ENCODE measurements around the gene SGCE. TPM values are rescaled to one million over a fixed set of nuclear protein-coding genes. Genes with fewer than 3 reads are reported as not detected.

Gene SGCE
- total RNA-seq, 1 donor from 2014 or later = 15.8 TPM

GRCh38 chr7:94639384-94639783 is 16.5 kb downstream of the SGCE start:
- ATAC-seq (ENCODE audit: poor library complexity) (no peak), DNase-seq (no peak)
- intact Hi-C loops (cut with DNase I) = no loop called here

DNA sequence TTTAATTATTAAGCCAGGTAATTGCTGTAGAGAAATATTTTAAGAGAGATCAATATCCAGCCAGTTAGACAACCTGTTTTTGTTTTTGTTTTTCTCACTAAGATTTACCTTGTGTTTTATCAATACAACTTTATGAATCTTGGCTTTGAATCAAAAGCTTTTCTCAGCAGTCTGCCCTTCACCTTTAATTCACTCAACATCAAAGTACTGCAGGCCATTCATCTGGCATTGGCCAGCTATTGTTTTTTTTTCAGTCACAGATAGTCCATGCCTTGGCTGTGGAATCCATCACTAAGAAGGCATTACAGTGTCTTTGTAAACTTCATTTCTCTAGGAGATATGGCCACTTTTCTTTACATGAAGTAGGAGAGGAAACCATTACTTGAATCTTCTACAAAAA is 20.2 kb downstream of the SGCE start:
- DNase-seq (no peak), ATAC-seq (ENCODE audit: poor library complexity) (no peak)
- intact Hi-C loops (cut with DNase I) = no loop called here

GRCh38 chr7:94634502-94634901 is 21.4 kb downstream of the SGCE start:
- ATAC-seq (ENCODE audit: poor library complexity) = no peak
- DNase-seq = no peak
- intact Hi-C loops (cut with DNase I) = no loop called here

DNA sequence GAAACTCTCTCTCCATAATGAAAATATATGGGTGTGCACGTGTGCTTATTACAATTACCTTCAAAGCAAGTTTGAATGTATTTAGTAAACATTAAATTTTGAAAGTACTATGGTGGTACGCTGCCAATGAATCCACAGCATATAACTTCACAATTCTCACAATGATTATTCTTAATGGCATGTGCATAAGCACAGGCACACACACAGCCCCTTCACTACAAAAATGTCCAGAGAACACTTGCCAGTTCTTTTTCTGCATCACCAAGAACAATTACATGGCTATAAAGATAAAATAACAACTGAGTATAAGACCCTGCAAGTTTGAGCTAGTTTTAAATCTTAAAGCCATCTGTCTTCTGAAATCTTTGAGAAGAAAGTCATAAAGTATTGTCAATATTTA is 22.2 kb downstream of the SGCE start:
- intact Hi-C loops (cut with DNase I) = no loop called here
- DNase-seq (no peak), ATAC-seq (ENCODE audit: poor library complexity) (no peak)

DNA sequence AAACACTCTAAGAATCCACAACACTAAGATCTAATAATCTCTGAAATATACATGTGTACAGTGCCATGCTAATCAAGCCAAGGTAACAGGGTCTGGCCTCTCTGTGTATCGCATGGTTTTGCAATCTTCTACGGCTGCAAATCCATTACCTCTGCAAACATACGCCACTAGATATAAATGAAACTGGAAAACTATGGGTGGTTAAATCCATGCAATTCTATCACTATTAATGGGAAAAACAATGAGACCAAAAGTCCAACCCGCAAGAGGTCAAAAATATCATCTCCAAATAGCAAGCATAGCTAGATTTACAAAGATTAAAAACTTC is 23.0 kb downstream of the SGCE start:
- no peak for DNase-seq
- intact Hi-C loops (cut with DNase I) = no loop called here
- no peak for ATAC-seq (ENCODE audit: poor library complexity)

DNA sequence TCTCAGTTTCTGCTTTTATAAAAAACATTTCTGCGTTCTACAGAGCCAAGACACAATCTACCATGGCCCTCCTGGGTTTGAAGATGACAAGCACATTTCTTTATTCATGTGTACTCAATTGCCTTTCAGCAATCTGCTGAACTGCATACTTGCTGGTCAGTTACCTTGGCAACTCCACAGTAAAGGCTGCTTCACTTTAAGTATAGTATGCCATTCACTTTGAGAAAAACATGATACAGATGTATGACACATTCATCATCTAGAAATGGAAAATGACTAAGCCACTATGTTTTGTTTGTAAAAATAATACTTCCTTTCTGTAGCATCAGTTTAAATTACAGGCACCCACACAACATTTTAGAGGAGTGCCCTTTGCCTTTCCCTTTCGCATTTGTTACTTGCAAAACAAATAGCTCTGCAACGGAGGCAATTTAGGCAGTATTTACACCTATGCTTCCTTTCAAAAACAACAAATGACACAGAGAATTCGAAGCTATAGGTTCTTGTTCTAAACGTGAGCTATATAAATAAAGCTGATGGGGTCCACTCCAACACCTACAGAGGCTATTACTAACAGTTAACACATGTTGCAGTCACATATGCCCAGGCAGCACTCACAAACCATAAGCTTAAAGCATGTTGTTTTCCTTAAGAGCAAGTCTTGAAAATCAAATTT is 23.5 kb downstream of the SGCE start:
- ATAC-seq (ENCODE audit: poor library complexity) (no peak), DNase-seq (no peak)
- intact Hi-C loops (cut with DNase I) = no loop called here

- ATAC-seq (ENCODE audit: poor library complexity) = no peak
- intact Hi-C loops (cut with DNase I) = no loop called here
- DNase-seq = no peak
Measured at GRCh38 chr7:94630855-94631254, 25.1 kb downstream of the SGCE start.

GRCh38 chr7:94623820-94624219 is 32.1 kb downstream of the SGCE start:
- DNase-seq (no peak), ATAC-seq (ENCODE audit: poor library complexity) (no peak)
- intact Hi-C loops (cut with DNase I) = no loop called here

GRCh38 chr7:94621120-94621519 is 34.8 kb downstream of the SGCE start:
- intact Hi-C loops (cut with DNase I) = no loop called here
- ATAC-seq (ENCODE audit: poor library complexity) (no peak), DNase-seq (no peak)

GRCh38 chr7:94620703-94621118 is 35.2 kb downstream of the SGCE start:
- intact Hi-C loops (cut with DNase I) = no loop called here
- peak; percentile 100 for ATAC-seq (ENCODE audit: poor library complexity)
- peak; percentile 84 for DNase-seq

DNA sequence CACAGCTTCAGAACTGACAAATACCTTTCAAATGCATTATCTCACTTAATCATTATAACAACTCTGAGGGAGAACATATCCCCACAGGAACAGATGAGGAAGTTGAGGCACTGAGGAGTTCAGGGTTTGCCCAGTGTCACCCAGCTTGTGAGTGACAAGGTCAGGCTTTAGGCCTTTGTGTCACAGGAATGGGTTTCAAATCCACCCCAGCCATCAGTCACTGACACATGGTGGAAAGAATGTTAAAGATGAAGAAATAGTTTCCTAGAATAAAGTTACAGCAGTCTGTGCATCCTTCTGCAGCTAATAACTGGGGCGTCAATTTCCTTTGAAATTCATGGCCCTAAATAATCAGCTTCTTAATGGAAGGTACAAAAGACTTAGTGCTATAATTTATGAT is 37.8 kb downstream of the SGCE start:
- DNase-seq = no peak
- no peak for ATAC-seq (ENCODE audit: poor library complexity)
- intact Hi-C loops (cut with DNase I) = no loop called here

GRCh38 chr7:94616855-94617254 is 39.1 kb downstream of the SGCE start:
- no peak for ATAC-seq (ENCODE audit: poor library complexity)
- intact Hi-C loops (cut with DNase I) = no loop called here
- no peak for DNase-seq

DNA sequence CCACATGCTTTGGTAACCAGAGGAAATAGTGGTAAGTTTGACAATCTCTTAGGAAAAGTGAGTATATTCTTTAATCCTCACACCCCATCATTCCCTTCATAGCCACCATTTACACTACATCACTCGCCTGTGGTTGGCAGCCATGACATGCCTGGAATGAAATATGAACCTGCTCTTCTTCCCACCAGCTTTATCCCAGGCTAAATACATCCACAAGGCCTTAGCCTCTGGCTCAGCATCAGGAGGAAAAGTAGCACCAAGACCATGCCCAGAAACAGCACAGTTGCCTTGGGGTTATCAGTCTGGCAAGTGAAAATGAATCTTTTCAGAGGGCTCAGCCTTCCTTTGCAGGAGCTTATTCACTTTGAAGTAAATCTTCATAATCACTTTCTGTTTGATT is 40.3 kb downstream of the SGCE start:
- intact Hi-C loops (cut with DNase I) = no loop called here
- DNase-seq (no peak), ATAC-seq (ENCODE audit: poor library complexity) (no peak)

GRCh38 chr7:94612661-94613060 is 43.3 kb downstream of the SGCE start:
- no peak for DNase-seq
- ATAC-seq (ENCODE audit: poor library complexity) = no peak
- intact Hi-C loops (cut with DNase I) = no loop called here

DNA sequence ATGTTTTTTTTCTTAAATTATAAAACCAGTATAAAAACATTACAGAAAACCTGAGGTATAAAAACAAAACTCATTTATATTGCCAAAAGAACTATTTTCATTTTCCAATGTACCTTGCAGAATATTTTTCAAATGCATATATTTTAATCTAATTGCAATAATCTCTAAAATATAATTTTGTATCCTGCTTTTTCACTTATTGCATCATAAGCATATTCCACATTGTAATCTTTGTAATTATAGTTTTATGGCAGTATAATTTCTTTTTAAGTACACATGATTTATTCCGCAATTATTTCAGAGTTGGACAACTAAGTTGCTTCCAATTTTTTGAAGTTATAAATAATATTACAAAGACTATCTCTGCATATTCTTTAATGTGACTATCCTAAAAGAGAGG is 43.7 kb downstream of the SGCE start:
- ATAC-seq (ENCODE audit: poor library complexity) = no peak
- DNase-seq = no peak

DNA sequence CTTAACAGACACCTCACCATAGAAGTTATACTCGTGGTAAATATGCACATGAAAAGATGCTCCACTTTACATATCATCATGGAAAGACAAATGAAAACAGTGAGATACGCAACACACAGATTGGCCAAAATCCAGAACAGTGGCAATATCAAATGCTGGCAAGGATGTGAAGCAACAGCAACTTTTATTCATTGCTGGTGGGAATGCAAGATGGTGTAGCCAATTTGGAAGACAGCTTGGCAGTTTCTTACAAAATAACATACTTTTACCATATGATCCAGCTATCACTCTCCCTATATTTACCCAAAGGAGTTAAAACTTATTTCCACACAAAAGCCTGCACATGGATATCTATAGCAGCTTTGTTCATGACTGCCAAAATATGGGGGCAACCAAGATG is 46.4 kb downstream of the SGCE start:
- ATAC-seq (ENCODE audit: poor library complexity) (no peak), DNase-seq (no peak)
- intact Hi-C loops (cut with DNase I) = no loop called here

More for the DNA sequence above, 43.7 kb downstream of the SGCE start:
- intact Hi-C loops (cut with DNase I) = no loop called here

- intact Hi-C loops (cut with DNase I) = no loop called here
- ATAC-seq (ENCODE audit: poor library complexity) (no peak), DNase-seq (no peak)
Measured at GRCh38 chr7:94605031-94605430, 50.9 kb downstream of the SGCE start.

- DNase-seq = no peak
- ATAC-seq (ENCODE audit: poor library complexity) = no peak
- intact Hi-C loops (cut with DNase I) = no loop called here
Measured at GRCh38 chr7:94602181-94602580, 53.8 kb downstream of the SGCE start.

- intact Hi-C loops (cut with DNase I) = no loop called here
- DNase-seq (no peak), ATAC-seq (ENCODE audit: poor library complexity) (no peak)
Measured at GRCh38 chr7:94600267-94600666, 55.7 kb downstream of the SGCE start.

GRCh38 chr7:94595717-94596116 is 60.2 kb downstream of the SGCE start:
- intact Hi-C loops (cut with DNase I) = no loop called here
- ATAC-seq (ENCODE audit: poor library complexity) (no peak), DNase-seq (no peak)

- no peak for DNase-seq
- intact Hi-C loops (cut with DNase I) = no loop called here
- ATAC-seq (ENCODE audit: poor library complexity) = no peak
Measured at GRCh38 chr7:94594882-94595281, 61.1 kb downstream of the SGCE start.
